GM21529 (cell line): ENCODE measurements around the gene DNAJC18.

Experiments
- ATAC-seq: cut with Tn5 transposase; IDR thresholded peaks from one replicate; pipeline ENCODE4 v1.9.1; 2021; ENCODE audit not compliant: unreplicated experiment

The DNAJC18 gene

GRCh38 chr5:139404484-139404840, 34.9 kb downstream of the DNAJC18 start:
- ATAC-seq: no peak

DNA sequence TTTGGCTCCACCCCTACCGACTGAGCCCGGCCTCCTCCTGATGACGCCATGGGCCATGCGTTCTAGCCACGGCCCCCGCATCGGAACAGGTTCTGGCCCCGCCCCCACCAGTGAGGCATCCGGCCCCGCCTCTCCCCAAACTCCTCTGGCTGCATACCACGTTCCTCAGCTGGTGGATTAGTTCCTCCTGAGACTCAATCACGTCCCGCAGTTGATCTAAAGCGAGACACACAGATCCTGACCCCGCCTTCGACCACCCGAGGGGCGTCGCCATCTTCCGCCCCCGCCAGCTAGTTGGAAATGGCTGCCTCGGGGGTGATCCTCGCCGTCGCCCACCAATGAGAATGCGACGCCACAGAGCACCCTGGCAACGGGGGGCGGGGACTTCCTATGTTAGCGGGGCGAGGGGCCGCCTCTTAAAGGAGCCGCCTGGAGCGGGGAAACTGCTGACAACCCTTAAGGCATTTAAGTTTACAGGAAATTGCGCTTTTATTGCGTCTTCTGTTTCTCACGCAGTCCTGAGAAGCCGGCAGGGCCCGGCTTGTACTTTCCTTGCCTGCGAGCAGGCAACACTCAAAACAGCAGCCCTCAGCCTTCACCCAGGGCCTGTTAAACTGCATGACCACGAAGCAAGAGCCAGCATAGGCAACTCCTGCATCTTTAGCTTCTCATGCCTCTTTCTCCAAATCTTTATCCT, 35.4 kb downstream of the DNAJC18 start, which contains the start of gene SPATA24:
Gene SPATA24, minus strand, starts transcription at position 303 of the 697 bp plus-strand sequence. Its CDS starts 29 bp downstream, at position 274.
- ATAC-seq: peak; percentile 77

DNA sequence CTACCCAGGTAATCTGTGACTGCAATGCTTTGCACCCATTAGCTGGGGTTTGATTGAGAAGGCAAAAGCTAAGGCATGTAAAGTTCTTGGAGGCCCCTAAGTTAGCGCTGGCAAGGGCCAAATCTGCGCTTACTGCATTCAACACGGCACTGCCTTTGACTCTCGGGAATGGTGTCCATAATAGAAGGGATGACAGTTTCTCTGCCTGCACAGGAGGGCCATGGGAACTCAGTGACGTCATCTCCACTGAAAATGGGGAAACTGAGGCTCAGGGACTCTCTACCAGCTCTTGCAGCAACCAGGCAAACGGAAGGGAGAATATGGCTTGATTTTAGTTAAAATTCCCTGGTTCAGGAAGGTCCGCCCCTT, 35.9 kb downstream of the DNAJC18 start:
- ATAC-seq: no peak

- ATAC-seq: no peak
These were observed 36.7 kb downstream of the DNAJC18 start for GRCh38 chr5:139402561-139403158.

GRCh38 chr5:139401546-139401945, 37.8 kb downstream of the DNAJC18 start:
- no peak for ATAC-seq

DNA sequence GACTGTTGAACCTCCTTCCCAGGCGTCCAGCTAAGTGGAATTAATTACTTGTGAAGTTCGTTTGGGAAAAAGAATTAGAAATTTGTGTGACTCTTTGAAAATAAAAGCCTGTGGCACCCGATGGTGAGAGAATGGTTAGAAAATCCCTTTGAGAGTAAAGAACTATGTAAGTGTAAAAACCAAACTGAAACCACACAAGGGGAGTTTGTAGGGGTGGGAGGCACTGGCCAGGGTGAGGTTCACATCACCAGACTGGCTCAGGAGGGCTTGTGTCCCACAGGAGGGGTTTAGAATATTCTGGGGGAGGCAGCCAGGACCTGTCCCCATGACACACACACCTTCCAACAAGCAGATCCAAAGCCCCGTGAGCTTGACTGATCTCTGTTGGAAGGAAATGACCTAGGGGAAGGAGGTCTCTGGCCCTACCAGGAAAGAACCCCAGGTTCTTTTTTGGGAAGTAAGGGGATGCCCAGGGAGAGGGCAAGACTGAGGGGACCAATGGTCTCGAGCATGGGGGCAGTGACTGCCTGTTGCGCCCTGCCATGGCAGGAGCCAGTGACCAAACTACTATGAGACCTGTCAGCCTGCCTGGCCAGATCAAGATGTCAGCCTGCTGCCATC, 39.7 kb downstream of the DNAJC18 start:
- peak; percentile 24 for ATAC-seq

DNA sequence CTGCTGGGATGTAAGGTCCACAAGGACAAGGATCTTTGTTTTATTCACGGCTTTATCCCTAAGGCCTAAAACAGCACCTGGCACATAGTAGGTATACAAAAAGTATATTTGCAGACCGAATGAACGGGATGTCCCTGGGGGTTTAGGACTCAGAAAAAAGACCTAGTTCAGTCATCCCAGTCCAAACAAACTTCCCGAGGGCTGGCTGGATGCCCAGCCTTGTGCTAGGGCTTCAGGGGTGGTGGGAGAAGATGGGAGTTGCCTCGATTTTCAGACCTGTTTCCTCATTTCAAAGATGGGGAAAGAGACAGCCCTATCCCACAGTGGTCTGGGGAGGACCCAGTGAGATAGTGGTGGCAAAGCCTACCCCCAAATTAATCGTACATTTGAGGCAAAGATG, 41.4 kb downstream of the DNAJC18 start:
- no peak for ATAC-seq

GRCh38 chr5:139396691-139397090, 42.6 kb downstream of the DNAJC18 start:
- ATAC-seq: no peak

DNA sequence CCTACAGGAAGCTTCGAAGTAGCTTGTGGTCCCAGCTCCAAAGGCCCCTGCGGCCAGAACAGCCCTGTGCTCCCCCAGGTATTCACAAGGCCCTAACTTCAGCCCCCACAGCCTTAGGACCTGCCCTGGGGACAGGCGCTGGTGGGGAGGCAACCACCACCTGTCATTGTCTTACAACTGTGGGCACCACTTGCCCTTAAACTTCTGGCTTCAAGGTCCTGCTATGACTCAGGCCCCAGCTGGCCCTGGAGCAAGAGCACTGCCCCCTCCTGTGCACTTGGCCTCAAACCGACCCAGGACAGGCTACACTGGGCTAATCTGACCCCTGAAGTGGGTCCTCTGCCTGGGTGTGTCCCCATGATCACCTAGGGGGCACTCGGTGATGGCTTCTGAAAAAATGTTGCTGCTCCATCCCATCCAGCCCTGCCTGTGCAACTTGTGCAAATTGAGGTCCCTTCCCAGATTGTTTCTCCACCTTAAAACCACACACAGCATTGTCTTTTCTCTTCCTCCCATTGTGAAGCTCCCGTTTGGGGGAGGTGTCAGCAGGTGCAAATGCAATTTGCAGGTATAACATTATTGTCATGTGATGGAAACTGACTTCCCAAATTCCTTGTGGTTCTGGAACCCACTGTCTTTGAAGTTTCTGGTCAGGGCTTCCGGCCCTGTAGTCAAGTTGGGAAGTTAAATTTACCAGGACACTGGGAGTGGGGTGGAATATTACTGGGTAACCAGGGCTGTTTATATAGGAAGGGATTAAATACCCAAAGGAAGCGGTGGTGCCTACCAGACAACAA, 43.3 kb downstream of the DNAJC18 start:
- no peak for ATAC-seq

DNA sequence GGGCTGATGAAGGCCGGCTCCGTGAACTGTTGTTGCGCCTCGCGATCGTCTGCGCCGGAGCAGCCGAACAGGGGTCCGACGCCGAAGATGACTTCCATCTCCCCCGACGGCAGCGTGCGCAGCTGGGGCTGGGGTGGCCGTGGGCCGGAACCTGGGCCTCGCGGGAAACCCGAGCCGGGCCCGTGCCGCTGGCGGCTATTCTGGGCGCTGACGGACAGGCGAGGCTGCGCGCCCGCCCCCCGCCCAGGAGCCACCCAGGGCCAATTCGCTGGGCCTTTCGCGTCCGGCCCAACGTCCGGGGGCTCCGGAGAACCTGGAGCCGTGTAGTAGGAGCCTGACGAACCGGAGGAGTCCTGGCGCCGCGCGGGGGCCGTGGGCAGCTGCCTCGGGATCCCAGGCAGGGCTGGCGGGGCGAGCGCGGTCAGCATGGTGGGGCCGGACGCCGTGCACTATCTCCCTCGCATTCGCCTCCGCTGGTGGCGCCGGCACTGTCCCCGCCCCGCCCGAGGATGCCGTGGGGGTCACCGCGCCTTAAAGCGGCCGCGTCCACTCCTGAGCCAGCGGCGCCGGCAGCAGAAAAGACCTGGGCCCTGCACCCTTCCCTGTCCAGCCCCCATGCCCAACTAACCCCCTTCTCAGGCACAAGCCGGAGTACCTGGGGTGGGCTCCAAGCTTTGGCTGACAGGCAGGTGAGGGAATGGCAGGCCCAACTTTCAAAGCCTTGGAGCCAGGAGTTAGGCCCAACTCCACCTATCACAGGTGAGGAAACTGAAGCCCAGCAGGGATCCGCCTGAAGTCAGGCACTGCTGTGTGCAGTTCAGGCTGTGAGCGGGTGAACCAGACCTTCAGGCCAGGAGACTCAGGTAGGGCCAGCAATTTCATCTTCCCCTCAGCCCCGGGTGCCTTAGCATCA, 44.4 kb downstream of the DNAJC18 start, which contains the start of gene PROB1:
Gene PROB1, minus strand, starts transcription at position 451 of the 913 bp plus-strand sequence. Its CDS starts 23 bp downstream, at position 428.
- no peak for ATAC-seq

DNA sequence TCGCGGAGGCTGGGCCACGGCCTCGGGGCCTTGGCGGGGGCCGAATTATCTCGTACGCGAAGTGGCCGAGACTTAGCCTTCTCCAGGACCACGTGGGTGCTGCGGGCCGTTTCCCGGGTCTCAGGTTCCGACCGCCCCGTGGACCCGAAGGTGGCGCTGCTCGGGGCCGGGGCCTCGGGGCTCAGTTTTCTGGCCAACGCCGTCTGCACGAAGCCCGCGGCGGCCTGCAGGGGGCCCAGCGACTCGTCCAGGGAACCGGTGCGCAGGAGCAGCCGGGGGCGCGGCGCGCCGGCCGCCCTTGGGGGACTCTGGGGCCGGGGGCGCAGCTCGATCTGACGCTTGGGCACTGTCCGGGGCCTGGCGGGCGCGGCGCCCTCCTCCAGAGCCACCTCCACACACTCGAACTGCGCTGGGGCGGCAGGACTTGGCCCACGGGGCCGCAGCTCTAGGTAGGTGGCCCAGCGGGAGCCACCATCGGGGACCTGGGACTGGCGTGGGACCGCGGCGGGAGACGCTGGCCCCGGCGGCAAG, 45.1 kb downstream of the DNAJC18 start:
- no peak for ATAC-seq

GRCh38 chr5:139393497-139394122, 45.7 kb downstream of the DNAJC18 start:
- no peak for ATAC-seq

DNA sequence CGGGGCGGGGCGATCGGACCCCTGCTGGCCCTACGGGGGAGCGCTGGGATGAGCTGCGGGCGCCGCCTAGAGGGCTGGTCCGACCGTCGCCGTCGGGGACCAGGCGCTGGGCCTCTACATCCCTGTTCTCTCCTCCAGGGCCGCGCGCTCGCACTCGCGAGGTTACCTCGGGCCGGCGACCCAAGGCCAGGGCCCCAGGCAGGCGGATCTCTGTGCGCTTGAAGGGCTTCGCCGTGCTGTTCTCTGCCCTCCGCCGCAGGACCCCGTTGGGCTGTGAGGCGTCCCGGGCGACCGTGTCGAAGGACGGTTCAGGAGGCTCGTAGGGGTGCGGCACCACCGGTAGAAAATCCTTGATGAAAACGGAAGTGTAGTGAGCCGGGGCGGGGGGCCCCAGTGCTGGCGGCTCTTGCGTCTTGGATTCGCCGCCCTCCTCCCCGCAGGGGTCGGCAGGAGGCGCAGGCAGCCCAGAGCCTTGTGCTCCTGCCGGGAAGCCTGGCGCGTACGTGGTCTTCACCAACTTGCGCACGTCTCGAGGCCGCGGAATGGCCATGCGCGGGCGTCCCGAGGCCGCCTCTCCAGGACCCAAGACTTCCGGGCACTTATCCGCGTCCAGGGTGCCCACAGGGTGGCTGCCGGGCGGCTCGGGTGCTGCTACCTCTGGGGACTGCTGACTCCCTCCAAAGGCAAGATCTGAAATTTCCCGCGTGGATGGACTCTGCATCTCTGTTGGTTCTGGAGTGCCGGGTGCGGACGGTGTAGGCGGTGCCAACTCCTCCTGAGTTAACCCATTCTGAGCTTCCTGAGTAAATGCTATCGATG, 46.4 kb downstream of the DNAJC18 start:
- ATAC-seq: peak; percentile 52

DNA sequence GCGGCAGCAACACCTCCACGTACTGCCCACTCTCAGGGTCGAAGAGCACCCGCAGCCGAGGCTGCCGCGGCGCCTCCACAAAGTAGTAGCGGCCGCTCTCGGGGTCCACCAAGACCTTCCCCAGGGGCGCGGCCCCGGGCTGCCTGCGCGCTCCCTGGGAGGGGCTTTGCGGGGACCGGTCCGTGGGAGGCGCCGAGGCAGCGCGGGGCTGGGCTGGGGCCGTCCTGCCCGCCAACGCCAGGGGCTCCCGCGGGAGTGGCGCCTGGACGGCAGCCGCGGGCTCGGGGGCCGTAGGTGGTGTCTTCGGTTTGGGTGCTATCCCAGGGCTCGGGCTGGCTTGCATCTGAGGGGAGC, 47.0 kb downstream of the DNAJC18 start:
- no peak for ATAC-seq

DNA sequence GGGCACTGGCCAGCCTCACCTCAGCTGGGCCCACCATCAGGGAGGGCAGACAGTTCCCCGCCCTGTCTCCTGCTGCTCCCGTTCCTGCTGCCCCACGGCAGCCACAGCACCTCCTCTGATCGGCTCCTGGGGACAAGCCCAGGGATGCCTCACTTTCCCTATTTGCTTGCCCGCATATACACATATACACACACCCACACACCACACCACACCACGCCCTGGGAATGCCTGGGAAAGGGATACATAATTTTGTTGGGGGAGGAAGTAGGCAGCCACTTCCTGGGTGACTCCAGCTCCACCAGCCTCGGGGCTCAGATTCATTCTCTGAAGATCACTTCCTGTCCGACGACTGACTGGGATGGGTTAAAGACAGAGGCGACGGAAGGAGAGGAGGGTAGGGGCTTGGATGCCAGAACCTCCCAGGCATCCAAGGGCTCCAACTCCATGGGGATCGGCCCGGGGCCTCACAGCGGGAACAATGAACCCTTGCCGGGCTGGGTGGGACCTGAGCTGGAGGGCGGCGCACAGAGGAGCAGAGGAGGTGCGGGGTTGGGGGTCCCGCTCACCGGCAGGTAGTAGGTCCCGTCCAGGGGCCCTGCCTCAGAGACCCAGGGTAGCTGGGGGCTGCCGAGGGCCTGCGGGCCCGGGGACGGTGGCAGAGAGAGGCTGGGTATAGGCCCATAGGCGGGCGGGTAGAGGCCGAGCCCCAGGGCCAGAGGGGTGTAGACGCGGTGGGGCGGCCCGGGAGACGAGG, 47.6 kb downstream of the DNAJC18 start:
- ATAC-seq: no peak

GRCh38 chr5:139390639-139391569, 48.4 kb downstream of the DNAJC18 start:
- ATAC-seq: no peak
